Thyroid gland (tissue), 4 donors: ENCODE measurements around the gene TPBG.

ENCODE experiments used
- POLR2A ChIP-seq, 2 donors: fragments of 450-650 bp; IDR thresholded peaks; one replicate each; pipeline ENCODE4 v1.6.1; 2017; ENCODE audit warnings: antibody characterized with exemption in 2 of 2, mild to moderate bottlenecking in 2 of 2, moderate library complexity in 1 of 2
- TF ChIP-seq, protein P1 (sequence below), 6 experiments: fragments of 200-600 bp in 3 of 6; fragments of 450-650 bp in 3 of 6; sonication (generic) in 3 of 6; IDR thresholded peaks; one replicate each; pipeline ENCODE4 v1.5.1; 2016 to 2019; ENCODE audit warnings: antibody characterized with exemption in 6 of 6, mild to moderate bottlenecking in 2 of 6, inconsistent platforms in 1 of 6, moderate library complexity in 1 of 6

DNA sequence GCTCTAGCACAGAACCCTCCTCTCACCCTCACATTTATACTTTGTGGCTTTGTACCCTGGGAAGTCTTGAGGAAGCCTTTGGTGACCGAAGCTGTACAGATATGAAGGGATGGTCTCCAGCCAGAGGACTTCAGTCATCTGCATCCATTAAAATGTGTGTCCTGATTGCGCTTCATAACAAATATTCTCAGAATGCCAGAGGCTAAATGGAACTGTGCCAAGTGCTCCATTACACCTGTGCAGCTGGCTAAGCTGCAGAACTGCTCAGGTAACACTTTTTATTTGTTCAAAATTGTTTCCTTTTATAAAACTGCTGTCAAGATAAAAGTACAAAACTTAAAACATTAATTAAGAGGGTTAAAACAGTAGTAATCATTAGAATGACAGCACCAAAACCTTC, 22.3 kb downstream of the TPBG start:
- TF ChIP-seq POLR2A (IDR thresholded peaks at IDR 0.05): no peak
- TF ChIP-seq, protein P1, sequence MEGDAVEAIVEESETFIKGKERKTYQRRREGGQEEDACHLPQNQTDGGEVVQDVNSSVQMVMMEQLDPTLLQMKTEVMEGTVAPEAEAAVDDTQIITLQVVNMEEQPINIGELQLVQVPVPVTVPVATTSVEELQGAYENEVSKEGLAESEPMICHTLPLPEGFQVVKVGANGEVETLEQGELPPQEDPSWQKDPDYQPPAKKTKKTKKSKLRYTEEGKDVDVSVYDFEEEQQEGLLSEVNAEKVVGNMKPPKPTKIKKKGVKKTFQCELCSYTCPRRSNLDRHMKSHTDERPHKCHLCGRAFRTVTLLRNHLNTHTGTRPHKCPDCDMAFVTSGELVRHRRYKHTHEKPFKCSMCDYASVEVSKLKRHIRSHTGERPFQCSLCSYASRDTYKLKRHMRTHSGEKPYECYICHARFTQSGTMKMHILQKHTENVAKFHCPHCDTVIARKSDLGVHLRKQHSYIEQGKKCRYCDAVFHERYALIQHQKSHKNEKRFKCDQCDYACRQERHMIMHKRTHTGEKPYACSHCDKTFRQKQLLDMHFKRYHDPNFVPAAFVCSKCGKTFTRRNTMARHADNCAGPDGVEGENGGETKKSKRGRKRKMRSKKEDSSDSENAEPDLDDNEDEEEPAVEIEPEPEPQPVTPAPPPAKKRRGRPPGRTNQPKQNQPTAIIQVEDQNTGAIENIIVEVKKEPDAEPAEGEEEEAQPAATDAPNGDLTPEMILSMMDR (IDR thresholded peaks at IDR 0.05): no peak
